AG09309 (cell line): ENCODE results near the gene ANKRD17.

Source experiments
- DNase-seq: peaks from one replicate; pipeline ENCODE4 v3.0.0-alpha.2; 2010; ENCODE audit warnings: low read depth
- H3K4me3 ChIP-seq: 2 replicates; pipeline ENCODE4 v1.5.1; 2011; ENCODE audit warnings: mild to moderate bottlenecking, low read depth, low read length, moderate library complexity; ENCODE audit not compliant: control insufficient read depth
- CTCF ChIP-seq: IDR thresholded peaks from 2 replicates; pipeline ENCODE4 v1.5.1; 2011; ENCODE audit warnings: mild to moderate bottlenecking, low read depth, low read length, inconsistent platforms; ENCODE audit not compliant: insufficient read depth, control insufficient read depth; ENCODE audit errors: missing control alignments

ANKRD17 gene

DNA sequence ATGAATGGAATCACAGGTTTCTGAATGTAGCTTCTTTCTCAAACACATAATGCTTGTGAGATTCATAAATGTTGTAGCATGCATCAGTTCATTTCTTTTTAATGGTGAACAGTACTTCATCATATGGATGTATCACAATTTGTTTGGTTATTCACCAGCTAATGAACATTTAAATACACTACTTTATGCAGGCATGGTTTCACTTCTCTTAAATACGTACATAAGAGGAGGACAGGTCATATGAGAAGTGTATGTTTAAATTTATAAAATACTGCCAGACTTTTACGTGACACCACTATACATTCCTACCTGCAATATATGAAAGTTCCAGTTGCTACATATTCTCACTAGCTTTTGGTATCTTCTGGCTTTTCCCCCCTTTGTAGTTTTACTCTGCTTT lies 65.4 kb downstream of the ANKRD17 start:
- H3K4me3 ChIP-seq = no peak overlapping the region
- no peak for TF ChIP-seq CTCF
- DNase-seq = no peak

GRCh38 chr4:73189274-73189810 lies 69.3 kb downstream of the ANKRD17 start:
- H3K4me3 ChIP-seq = no peak overlapping the region
- TF ChIP-seq CTCF = no peak
- no peak for DNase-seq

- no peak for TF ChIP-seq CTCF
- no peak for DNase-seq
- no peak overlapping the region for H3K4me3 ChIP-seq
Observed at GRCh38 chr4:73187325-73187724, 71.3 kb downstream of the ANKRD17 start.

GRCh38 chr4:73185903-73186302 lies 72.7 kb downstream of the ANKRD17 start:
- H3K4me3 ChIP-seq = no peak overlapping the region
- DNase-seq = no peak
- TF ChIP-seq CTCF = no peak

DNA sequence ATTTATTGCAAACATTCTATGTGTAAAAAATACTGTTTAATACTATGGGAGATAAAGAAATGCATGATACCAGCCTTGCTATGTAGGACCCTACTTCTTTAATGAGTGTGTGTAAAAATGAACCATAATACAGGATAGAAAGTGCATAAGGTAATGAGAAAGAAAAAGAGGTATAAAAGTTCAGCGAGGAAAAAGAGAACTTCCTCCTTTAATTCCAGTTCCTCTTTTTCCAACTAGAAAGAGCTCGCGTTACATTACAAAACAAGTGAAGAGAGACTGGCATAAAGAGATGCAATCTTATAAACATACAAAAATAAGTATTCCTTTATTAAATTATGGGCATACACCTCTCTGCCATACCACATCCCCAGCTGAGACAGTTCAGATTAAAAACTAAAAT lies 77.4 kb downstream of the ANKRD17 start:
- no peak overlapping the region for H3K4me3 ChIP-seq
- no peak for DNase-seq
- no peak for TF ChIP-seq CTCF

GRCh38 chr4:73178389-73178788 lies 80.2 kb downstream of the ANKRD17 start:
- no peak overlapping the region for H3K4me3 ChIP-seq
- no peak for TF ChIP-seq CTCF
- DNase-seq = no peak

- TF ChIP-seq CTCF = no peak
- no peak overlapping the region for H3K4me3 ChIP-seq
- DNase-seq = no peak
Observed at GRCh38 chr4:73172161-73172560, 86.4 kb downstream of the ANKRD17 start.
